ENCODE measurements around the gene SCUBE1.

- TF ChIP-seq CTCF (conservative IDR thresholded peaks at IDR 0.05; ENCODE audit: low read depth in 2 of 2) (no peak), EZH2 (IDR thresholded peaks at IDR 0.05; ENCODE audit: low read depth, unreplicated experiment) (no peak)
These were observed 180.6 kb downstream of the SCUBE1 start for GRCh38 chr22:43162412-43163150.
